Measurements from ENCODE around the gene OLA1. TPM values are rescaled to one million over a fixed set of nuclear protein-coding genes. Genes with fewer than 3 reads are reported as not detected.

OLA1 gene
- total RNA-seq, 1 donor from 2014 or later: 323 TPM

GRCh38 chr2:174266288-174266687, 18.0 kb upstream of the OLA1 start:
- no peak overlapping the region for H3K9ac ChIP-seq
- H3K9me3 ChIP-seq (ENCODE audit: low read depth): no peaks in the 10 kb centered on the region
- no peak overlapping the region for H2AFZ ChIP-seq (replicated peaks)
- no peaks in the 10 kb centered on the region for H3K36me3 Mint-ChIP-seq
- no peak overlapping the region for H3K4me3 Mint-ChIP-seq
- H3K4me1 ChIP-seq: peaks cover 8% of the 10 kb centered on the region
- H4K20me1 ChIP-seq (ENCODE audit: low read depth): no peaks in the 10 kb centered on the region
- no peaks in the 10 kb centered on the region for H3K4me1 Mint-ChIP-seq
- no peaks in the 10 kb centered on the region for H3K9me3 Mint-ChIP-seq
- peaks cover 2% of the 10 kb centered on the region for H3K27me3 Mint-ChIP-seq (ENCODE audit: insufficient read depth, low read depth)
- no peaks in the 10 kb centered on the region for H3K27me3 ChIP-seq
- H3F3A ChIP-seq (ENCODE audit: low read depth): no peaks in the 10 kb centered on the region
- no peak overlapping the region for H3K4me2 ChIP-seq
- DNase-seq (ENCODE audit: low spot score): no peak
- TF ChIP-seq EZH2 (IDR thresholded peaks at IDR 0.05): no peak
- no peak for TF ChIP-seq EZH2phosphoT487 (IDR thresholded peaks at IDR 0.05)
- no peak for TF ChIP-seq CTCF (IDR thresholded peaks at IDR 0.05)
- H3K36me3 ChIP-seq: no peaks in the 10 kb centered on the region
- H3K79me2 ChIP-seq (ENCODE audit: low read depth): no peaks in the 10 kb centered on the region
- H3K27ac ChIP-seq: no peak overlapping the region
- H3K4me3 ChIP-seq: no peak overlapping the region
- H3K27ac Mint-ChIP-seq: no peak overlapping the region

- Histone ChIP-seq H3K36me3 (no peaks in the 10 kb centered on the region), H3K27ac (no peak overlapping the region), H3K79me2 (ENCODE audit: low read depth) (no peaks in the 10 kb centered on the region), H3K9me3 (ENCODE audit: low read depth) (no peaks in the 10 kb centered on the region), H4K20me1 (ENCODE audit: low read depth) (no peaks in the 10 kb centered on the region), H2AFZ (replicated peaks) (no peak overlapping the region), H3K4me2 (no peak overlapping the region), H3K27me3 (no peaks in the 10 kb centered on the region), H3K4me1 (peaks cover 8% of the 10 kb centered on the region), H3K4me3 (no peak overlapping the region), H3F3A (ENCODE audit: low read depth) (no peaks in the 10 kb centered on the region), H3K9ac (no peak overlapping the region)
- no peaks in the 10 kb centered on the region for H3K4me1 Mint-ChIP-seq
- no peak overlapping the region for H3K4me3 Mint-ChIP-seq
- DNase-seq (ENCODE audit: low spot score): no peak
- no peaks in the 10 kb centered on the region for H3K9me3 Mint-ChIP-seq
- no peaks in the 10 kb centered on the region for H3K36me3 Mint-ChIP-seq
- H3K27me3 Mint-ChIP-seq (ENCODE audit: insufficient read depth, low read depth): peaks cover 2% of the 10 kb centered on the region
- TF ChIP-seq EZH2 (IDR thresholded peaks at IDR 0.05) (no peak), CTCF (IDR thresholded peaks at IDR 0.05) (no peak), EZH2phosphoT487 (IDR thresholded peaks at IDR 0.05) (no peak)
- no peak overlapping the region for H3K27ac Mint-ChIP-seq
Observed at GRCh38 chr2:174263997-174264396, 15.7 kb upstream of the OLA1 start.

- no peak overlapping the region for H3K9ac ChIP-seq
- no peaks in the 10 kb centered on the region for H3K9me3 ChIP-seq (ENCODE audit: low read depth)
- Mint-ChIP-seq H3K27me3 (ENCODE audit: insufficient read depth, low read depth) (peaks cover 2% of the 10 kb centered on the region), H3K36me3 (no peaks in the 10 kb centered on the region), H3K27ac (no peak overlapping the region), H3K4me3 (no peak overlapping the region), H3K9me3 (no peaks in the 10 kb centered on the region), H3K4me1 (no peaks in the 10 kb centered on the region)
- no peaks in the 10 kb centered on the region for H4K20me1 ChIP-seq (ENCODE audit: low read depth)
- no peak for DNase-seq (ENCODE audit: low spot score)
- no peak overlapping the region for H2AFZ ChIP-seq (replicated peaks)
- no peaks in the 10 kb centered on the region for H3K4me1 ChIP-seq
- no peak overlapping the region for H3K27ac ChIP-seq
- TF ChIP-seq EZH2 (IDR thresholded peaks at IDR 0.05) (no peak), EZH2phosphoT487 (IDR thresholded peaks at IDR 0.05) (no peak), CTCF (IDR thresholded peaks at IDR 0.05) (no peak)
- no peaks in the 10 kb centered on the region for H3K27me3 ChIP-seq
- H3K36me3 ChIP-seq: no peaks in the 10 kb centered on the region
- no peak overlapping the region for H3K4me3 ChIP-seq
- H3K79me2 ChIP-seq (ENCODE audit: low read depth): no peaks in the 10 kb centered on the region
- H3K4me2 ChIP-seq: no peak overlapping the region
- H3F3A ChIP-seq (ENCODE audit: low read depth): no peaks in the 10 kb centered on the region
Observed at GRCh38 chr2:174259981-174260380, 11.6 kb upstream of the OLA1 start.

Measured in neural progenitor cell (in vitro differentiated cells).